ENCODE data around the gene NPPB. TPM values are rescaled to one million over a fixed set of nuclear protein-coding genes. Genes with fewer than 3 reads are reported as not detected.

NPPB gene
- total RNA-seq, 2 donors from 2014 or later: not detected

GRCh38 chr1:11879311-11880180 is 20.8 kb upstream of the NPPB start:
- intact Hi-C loops (cut with DNase I): no loop called here
- no peak for DNase-seq
- TF ChIP-seq, protein P1, sequence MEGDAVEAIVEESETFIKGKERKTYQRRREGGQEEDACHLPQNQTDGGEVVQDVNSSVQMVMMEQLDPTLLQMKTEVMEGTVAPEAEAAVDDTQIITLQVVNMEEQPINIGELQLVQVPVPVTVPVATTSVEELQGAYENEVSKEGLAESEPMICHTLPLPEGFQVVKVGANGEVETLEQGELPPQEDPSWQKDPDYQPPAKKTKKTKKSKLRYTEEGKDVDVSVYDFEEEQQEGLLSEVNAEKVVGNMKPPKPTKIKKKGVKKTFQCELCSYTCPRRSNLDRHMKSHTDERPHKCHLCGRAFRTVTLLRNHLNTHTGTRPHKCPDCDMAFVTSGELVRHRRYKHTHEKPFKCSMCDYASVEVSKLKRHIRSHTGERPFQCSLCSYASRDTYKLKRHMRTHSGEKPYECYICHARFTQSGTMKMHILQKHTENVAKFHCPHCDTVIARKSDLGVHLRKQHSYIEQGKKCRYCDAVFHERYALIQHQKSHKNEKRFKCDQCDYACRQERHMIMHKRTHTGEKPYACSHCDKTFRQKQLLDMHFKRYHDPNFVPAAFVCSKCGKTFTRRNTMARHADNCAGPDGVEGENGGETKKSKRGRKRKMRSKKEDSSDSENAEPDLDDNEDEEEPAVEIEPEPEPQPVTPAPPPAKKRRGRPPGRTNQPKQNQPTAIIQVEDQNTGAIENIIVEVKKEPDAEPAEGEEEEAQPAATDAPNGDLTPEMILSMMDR (IDR thresholded peaks at IDR 0.05): no peak
- TF ChIP-seq POLR2A (IDR thresholded peaks at IDR 0.05): no peak
- Histone ChIP-seq H3K4me1 (peaks cover 11% of the 10 kb centered on the region), H3K4me3 (no peak overlapping the region), H3K27ac (no peak overlapping the region), H3K36me3 (replicated peaks in 1 of 2; ENCODE audit: insufficient read depth in 1 of 2, low read depth in 2 of 2) (no peaks in the 10 kb centered on the region), H3K9me3 (no peaks in the 10 kb centered on the region), H3K27me3 (no peaks in the 10 kb centered on the region)
- WGBS, 2 donors: 66 to 74% methylated on average over 15 to 26 of the region's 28 CpGs
- no peak for ATAC-seq

DNA sequence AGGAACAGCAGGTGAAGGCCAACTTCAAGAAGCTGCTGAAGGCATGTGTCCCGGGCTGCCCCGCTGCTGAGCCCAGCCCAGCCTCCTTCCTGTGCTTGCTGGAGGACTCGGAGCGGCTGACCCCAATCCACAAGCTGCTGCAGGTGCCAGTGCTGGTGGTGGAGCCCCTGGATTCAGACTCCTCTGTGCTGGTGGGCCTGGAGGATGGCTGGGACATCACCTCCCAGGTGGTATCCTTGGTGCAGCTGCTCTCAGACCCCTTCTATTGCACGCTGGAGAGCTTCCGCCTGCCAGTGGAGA is 20.1 kb upstream of the NPPB start:
- no peaks in the 10 kb centered on the region for H3K27me3 ChIP-seq
- H3K27ac ChIP-seq: no peak overlapping the region
- H3K4me3 ChIP-seq: no peak overlapping the region
- peaks cover 11% of the 10 kb centered on the region for H3K4me1 ChIP-seq
- no peaks in the 10 kb centered on the region for H3K9me3 ChIP-seq
- no peak for ATAC-seq
- no peak for DNase-seq
- no peak for TF ChIP-seq POLR2A (IDR thresholded peaks at IDR 0.05)
- TF ChIP-seq, protein P1 (IDR thresholded peaks at IDR 0.05): no peak
- H3K36me3 ChIP-seq (replicated peaks in 1 of 2; ENCODE audit: insufficient read depth in 1 of 2, low read depth in 2 of 2): no peaks in the 10 kb centered on the region
- WGBS, 2 donors: 70 to 86% methylated on average over 4 to 6 of the region's 6 CpGs
- intact Hi-C loops (cut with DNase I): no loop called here

DNA sequence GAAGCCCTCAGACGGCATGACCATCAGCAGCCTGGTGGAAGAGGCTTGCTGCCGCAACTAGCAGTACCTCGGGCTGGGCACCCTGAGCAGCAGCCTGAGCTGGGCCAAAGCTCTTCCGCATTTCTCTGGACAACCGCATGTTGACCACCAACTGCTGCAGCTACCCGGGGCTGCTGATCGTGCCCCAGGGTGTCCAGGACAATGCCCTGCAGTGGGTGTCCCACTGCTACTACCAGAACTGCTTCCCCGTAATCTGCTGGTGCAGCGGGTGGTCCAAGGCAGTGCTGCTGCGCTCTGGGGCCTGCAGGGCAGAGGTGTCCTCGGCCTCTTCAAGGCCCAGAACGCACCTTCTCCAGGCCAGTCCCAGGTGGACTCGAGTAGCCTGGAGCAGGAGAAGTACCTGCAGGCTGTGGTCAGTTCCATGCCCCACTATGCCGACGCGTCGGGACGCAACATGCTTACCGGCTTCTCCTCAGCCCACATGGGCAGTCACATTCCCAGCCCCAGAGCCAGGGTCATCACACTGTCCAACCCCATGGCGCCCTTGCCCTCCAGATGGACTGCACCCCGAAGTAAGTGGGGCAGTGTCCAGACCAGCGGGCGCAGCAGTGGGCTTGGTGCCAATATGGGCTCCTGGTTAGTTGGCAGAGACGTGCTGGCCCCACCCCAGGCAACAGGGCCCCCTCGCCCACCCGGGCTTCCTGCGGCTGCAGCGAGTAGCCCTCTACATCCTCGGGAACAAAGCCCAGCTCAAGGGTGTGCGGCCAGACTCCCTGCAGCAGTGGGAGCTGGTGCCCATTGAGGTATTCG is 19.5 kb upstream of the NPPB start:
- H3K4me3 ChIP-seq: no peak overlapping the region
- H3K27ac ChIP-seq: no peak overlapping the region
- H3K27me3 ChIP-seq: no peaks in the 10 kb centered on the region
- no peak for ATAC-seq
- no peak for TF ChIP-seq POLR2A (IDR thresholded peaks at IDR 0.05)
- TF ChIP-seq, protein P1 (IDR thresholded peaks at IDR 0.05): no peak
- WGBS, 2 donors: 76 to 80% methylated on average over 4 to 28 of the region's 31 CpGs
- H3K36me3 ChIP-seq (replicated peaks in 1 of 2; ENCODE audit: insufficient read depth in 1 of 2, low read depth in 2 of 2): no peaks in the 10 kb centered on the region
- peaks cover 11% of the 10 kb centered on the region for H3K4me1 ChIP-seq
- intact Hi-C loops (cut with DNase I): no loop called here
- no peaks in the 10 kb centered on the region for H3K9me3 ChIP-seq
- DNase-seq: no peak

DNA sequence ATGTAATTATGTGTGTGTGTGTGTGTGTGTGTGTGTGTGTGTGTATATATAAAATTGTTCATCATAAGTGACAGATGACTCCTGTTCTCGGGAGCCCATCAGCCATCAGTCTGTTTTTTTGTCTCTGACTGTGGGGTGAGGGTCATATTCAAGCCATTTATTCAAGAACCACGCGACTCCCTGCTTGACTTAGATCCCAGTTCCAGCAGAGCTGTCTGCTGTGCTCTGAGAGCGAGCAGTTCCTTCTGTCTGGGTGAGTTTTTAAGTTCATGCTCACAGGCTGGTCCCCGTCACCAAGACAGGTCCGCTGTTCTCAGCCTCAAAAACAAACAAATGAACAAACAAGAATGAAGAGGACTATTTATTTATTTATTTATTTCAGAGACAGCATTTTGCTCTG is 18.3 kb upstream of the NPPB start:
- Histone ChIP-seq H3K9me3 (no peaks in the 10 kb centered on the region), H3K27ac (no peak overlapping the region), H3K4me1 (peaks cover 2% of the 10 kb centered on the region), H3K36me3 (replicated peaks in 1 of 2; ENCODE audit: insufficient read depth in 1 of 2, low read depth in 2 of 2) (no peaks in the 10 kb centered on the region), H3K27me3 (no peaks in the 10 kb centered on the region), H3K4me3 (no peak overlapping the region)
- WGBS, 2 donors: 50 to 56% methylated on average over 6 of the region's 6 CpGs
- TF ChIP-seq, protein P1 (IDR thresholded peaks at IDR 0.05): no peak
- TF ChIP-seq POLR2A (IDR thresholded peaks at IDR 0.05): no peak
- ATAC-seq (no peak), DNase-seq (no peak)
- intact Hi-C loops (cut with DNase I): no loop called here
